Pons (tissue), 1 donor: ENCODE data around the gene AVPR1B.
A peak's percentile ranks its signal among the peaks of the same experiment; 100 is the strongest.
"Not testable (repeated sequence)": the region's sequence is repeated elsewhere in the genome, so short reads cannot be mapped to it uniquely, and the experiment has no call there.

ENCODE experiments used
- DNase-seq: peaks from one replicate; pipeline ENCODE4 v3.0.0-alpha.2; 2016; ENCODE audit warnings: low spot score

Gene AVPR1B

DNA sequence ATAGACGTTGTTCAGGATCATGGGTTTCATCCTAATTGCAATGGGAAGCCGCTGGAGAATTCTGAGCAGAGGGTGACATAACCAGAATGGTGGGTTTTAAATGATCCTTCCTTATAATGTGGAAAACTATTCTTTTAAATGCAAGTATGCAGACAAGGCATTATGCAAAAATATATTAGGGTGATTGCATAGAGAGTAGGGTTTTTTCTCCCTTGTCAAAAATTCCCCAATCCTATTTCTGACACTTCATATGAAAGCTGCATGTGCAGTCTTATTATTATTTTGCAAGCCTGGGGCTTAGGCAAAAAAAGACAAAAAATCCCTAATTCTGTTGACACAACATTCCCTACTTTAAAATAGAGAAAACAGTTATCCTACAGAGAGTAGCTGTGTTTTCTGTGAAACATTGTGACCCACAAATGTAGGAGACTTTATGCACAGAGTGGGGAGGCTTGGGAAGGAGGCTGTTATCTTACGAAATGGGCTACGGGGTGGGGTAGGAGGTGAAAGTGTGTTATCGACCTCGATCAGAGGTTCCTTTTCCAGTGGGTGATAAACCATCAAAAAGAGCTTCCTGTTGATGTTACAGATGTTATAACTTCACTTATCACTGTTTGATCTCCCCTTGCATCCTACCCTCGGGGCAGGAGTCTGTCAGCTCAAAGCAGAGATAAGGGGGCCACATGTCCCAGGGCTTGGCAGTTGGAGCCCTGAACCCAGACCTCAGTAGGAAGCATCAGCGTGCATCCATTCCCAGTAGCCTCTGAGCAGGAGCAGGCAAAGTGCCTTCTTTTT lies 37.0 kb downstream of the AVPR1B start:
- DNase-seq, result no peak

DNA sequence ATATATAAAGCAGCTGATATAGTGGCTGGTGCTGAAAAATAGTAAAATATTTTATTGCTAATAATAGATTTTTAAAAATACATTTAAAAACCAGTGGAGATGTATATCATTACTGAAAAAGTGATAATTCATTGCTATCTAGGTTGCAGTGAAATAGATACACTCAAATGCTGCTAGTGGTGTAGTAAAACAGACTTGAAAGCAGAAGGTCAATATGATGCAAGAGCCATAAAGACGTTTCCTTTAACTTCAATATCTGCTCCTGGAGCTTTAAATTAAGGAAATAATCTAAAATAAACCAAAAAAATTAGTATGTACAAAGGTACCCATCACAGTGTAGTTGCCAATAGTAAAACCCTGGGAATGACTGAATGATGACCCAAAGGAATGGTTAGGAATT lies 38.1 kb downstream of the AVPR1B start:
- no peak for DNase-seq

DNA sequence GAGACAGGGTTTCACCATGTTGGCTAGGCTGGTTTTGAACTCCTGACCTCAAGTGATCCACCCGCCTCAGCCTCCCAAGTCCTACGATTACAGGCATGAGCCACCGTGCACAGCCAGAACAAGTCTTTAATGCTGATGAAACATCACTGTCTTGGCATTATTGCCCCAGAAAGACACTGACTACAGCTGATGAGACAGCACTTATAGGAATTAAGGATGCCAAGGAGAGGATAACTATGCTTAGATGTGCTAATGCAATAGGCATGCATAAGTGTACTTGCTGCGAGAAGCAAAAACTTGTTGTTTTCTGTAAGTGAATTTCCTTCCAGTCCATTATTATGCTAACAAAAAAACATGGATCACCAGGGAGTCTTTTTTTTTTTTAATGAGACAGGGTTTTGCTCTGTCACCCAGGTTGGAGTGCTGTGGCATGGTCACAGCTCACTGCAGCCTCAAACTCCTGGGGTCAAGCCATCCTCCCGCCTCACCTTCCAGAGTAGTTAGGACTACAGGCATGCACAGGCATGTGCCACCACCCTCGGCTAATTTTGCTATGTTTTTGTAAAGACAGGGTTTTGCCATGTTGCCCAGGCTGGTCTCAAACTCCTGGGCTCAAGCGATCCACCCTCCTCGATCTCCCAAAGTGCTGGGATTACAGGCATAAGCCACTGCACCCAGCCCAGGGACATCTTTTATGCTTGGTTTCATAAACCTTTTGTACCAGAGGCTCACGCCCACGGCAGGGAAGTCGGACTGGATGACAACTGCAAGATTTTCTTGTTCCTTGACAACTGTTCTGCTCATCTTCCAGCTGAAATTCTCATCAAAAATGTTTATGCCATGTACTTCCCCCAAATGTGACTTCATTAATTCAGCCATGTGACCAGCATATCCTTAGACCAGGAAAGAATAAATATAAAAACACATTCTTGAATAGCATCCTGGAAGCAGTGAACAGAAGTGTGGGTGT lies 41.1 kb downstream of the AVPR1B start:
- DNase-seq, result no peak

DNA sequence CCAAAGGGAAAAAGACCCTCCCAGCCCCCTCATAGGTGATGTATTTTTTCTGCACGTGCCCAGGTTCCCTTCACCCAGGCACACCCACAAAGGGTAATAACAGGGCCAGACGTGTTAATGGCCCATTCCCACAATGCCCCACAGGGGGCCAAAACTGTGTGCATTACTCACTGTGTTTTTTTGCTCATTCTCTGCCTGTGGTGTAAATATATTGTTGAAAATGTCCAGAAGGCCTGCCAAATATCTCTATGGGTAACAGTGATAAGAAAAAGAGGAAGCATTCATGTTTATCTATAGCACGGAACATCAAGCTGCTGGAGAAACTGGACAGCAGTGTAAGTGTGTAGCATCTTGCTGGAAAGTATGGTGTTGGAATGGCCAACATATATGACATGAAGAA lies 42.3 kb downstream of the AVPR1B start:
- no peak for DNase-seq

DNA sequence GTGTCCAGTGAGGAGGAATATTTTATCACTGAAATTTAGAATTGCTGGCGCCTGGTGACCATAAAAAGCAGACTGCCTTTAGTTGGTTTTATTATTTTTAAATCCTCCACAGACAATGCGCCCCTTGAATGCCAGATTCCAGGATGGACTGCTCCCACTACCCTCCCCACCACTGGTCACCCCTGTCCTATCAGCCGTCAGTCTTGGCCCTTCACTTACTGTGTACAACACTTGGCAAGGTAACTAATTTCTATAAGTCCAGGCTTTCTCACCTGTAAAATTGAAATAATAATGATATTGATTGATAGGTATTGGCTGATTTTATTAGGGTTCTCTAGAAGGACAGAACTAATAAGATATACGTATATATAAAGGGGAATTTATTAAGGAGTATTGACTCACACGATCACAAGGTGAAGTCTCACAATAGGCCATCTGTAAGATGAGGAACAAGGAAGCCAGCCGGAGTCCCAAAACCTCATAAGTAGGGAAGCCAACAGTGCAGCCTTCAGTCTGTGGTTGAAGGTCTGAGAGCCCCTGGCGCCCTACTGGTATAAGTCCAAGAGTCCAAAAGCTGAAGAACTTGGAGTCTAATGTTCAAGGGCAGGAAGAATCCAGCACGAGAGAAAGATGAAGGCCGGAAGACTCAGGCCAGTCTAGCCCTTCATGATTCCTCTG lies 46.4 kb downstream of the AVPR1B start:
- DNase-seq, result peak; percentile 18

DNA sequence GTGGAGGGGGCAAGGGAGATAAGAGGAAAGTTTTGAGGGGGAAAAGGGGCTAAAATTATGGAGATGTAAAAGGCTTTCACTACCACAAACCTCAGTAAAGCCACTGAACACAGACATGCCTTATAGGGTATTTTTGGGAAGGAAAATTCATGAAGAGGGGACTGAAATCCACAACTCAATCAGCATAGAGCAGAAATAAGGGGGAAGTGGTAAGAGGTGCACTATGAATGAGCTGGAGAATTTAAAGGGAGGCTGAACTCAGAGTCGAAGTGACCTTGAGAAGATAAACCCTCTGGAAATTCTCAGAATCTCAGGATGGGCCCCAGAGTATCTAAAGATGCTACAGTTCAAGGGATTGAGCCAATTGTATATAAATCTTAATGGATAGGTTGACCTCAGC lies 48.9 kb downstream of the AVPR1B start:
- peak; percentile 9 for DNase-seq

DNA sequence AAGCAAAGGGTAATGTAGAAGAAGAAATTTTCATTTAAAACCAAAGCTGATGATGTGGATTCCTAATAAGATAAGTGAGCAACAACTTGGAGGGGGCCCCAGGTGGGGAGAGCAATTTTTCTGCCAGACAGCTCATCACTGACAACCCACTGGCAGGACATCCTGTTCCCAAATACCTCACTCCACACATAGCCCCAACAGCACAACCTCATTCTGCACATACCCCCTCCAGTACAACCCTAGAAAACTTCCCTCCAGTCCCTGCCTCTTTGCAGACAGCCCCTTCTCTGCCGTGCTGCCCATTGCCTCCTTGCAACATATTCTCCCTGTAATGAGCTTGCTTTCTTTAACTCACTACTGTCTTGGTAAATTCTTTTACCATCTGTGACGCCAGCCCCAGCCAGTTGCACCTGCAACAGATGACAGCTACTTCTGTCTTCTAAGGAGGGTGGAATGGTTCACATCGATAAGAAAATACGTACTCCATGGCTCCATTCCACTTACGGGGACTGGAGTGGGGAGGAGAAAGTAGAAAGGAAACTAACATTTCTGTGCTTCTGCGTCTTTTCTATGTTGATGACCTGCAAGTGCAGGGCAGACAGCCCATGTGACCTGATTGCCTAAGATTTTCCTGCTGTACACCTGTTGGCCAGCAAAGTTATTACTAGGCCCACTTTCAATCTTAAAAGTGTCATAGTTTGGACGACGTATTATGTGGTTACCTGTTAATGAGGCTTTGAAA lies 49.5 kb downstream of the AVPR1B start:
- DNase-seq, result no peak

DNA sequence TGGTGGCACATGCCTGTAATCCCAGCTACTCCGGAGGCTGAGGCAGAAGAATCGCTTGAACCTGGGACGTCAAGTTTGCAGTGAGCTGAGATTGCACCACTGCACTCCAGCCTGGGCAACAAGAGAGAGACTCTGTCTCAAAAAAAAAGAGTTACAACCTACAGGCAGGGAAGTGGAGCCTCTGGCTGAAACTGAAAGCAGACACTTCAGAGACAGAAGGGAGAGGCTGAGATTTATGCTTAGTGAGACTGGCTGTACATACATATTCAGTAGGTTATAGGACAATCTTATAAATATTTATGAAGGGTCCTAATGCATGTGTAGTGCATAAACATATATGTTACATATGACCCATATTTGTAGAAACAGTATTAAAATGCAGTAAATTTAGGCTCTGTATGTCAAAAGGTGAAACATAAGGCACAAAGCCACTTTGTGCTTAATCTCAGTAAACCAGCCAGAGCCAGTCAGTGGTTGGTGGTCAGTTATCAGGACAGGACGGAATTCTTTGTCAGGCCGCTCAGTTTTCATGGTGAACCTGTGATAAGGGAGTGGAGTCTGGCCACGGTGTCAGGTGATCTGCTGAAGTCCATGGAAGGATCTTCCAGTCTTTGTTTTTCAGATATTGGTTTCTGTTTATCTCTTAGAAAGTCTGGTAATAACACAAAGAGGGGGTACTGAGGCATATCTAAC lies 50.6 kb downstream of the AVPR1B start:
- DNase-seq, result peak; percentile 53

DNA sequence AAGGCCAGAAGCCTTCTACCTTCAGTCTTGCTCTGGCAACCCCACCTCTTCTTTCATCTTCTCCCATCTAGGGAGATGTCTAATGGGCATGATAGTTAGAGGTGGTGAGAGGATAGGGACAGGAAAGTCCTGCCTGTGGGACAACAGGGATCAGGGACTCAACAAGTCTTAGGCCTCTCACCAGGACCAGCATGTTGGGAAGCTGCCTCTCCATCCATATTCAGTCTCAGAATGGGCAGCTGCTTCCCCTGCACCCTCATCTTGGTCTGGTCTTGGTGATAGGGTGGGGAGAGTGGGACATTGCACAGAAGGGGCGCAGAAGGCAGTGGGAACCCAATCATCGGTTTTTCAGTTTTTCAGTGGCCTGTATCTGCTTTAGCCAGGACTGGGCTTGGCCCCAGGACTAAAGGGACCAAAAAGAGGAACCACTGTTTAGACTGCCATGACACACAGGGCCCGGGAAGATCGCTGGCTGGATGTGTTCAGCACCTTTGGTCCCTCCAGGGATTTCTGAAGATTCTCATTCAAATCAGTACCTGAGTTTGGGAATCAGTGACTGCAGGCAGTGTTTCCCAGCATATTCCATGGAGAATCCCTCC lies 51.5 kb downstream of the AVPR1B start:
- DNase-seq, result no peak

DNA sequence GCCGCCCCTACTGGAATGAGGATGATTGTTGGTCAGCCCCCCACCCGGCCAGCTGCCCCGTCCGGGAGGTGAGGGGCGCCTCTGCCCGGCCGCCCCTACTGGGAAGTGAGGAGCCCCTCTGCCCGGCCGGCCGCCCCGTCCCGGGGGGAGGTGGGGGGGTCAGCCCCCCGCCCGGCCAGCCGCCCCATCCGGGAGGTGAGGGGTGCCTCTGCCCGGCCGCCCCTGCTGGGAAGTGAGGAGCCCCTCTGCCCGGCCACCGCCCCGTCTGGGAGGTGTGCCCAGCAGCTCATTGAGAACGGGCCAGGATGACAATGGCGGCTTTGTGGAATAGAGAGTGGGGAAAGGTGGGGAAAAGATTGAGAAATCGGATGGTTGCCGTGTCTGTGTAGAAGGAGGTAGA lies 52.7 kb downstream of the AVPR1B start:
- DNase-seq, result not testable (repeated sequence)

DNA sequence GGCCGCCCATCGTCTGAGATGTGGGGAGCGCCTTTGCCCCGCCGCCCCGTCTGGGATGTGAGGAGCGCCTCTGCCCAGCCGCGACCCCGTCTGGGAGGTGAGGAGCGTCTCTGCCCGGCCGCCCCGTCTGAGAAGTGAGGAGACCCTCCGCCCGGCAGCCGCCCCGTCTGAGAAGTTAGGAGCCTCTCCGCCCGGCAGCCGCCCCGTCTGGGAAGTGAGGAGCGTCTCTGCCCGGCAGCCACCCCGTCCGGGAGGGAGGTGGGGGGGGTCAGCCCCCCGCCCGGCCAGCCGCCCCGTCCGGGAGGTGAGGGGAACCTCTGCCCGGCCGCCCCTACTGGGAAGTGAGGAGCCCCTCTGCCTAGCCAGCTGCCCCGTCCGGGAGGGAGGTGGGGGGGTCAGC lies 53.2 kb downstream of the AVPR1B start:
- not testable (repeated sequence) for DNase-seq

DNA sequence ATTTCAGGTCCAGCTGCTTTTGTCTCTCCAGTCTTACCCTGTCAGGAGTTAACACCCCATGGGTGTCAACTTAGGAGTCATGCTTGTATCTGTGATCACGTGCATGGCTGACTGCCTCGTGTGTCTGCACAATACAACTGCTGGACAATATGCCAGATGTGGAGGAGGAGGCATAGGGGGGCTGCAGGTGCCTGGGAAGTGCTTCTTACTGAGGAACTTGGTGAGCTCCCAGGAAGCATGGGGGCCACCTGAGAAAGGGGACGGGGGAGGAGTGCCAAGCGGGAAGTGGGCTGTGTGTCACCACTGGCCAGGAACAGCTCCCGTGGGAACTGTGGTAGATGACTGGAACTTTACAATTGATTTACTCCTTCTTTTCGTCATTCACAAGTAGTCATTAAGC lies 54.7 kb downstream of the AVPR1B start:
- no peak for DNase-seq

DNA sequence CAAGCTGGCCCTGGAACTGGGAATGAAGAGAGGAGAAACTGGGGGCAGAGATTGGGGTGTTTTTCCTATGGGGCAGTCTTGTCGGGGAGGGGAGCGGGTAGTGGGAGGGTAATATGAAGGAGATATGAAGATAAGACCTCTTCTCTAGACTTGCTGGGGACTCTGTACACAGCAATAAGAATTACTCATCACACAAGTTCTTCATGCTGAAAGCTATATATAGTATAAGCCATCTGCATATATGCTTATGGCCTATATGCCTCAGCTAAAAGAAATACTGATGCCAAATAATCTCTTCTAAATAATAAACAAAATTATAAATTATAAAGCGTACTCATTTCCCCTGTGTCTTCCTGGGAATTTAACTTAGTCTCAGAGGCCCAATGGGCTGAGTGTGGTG lies 56.3 kb downstream of the AVPR1B start:
- no peak for DNase-seq
